ENCODE measurements around the gene FAAP100.

FAAP100 gene

DNA sequence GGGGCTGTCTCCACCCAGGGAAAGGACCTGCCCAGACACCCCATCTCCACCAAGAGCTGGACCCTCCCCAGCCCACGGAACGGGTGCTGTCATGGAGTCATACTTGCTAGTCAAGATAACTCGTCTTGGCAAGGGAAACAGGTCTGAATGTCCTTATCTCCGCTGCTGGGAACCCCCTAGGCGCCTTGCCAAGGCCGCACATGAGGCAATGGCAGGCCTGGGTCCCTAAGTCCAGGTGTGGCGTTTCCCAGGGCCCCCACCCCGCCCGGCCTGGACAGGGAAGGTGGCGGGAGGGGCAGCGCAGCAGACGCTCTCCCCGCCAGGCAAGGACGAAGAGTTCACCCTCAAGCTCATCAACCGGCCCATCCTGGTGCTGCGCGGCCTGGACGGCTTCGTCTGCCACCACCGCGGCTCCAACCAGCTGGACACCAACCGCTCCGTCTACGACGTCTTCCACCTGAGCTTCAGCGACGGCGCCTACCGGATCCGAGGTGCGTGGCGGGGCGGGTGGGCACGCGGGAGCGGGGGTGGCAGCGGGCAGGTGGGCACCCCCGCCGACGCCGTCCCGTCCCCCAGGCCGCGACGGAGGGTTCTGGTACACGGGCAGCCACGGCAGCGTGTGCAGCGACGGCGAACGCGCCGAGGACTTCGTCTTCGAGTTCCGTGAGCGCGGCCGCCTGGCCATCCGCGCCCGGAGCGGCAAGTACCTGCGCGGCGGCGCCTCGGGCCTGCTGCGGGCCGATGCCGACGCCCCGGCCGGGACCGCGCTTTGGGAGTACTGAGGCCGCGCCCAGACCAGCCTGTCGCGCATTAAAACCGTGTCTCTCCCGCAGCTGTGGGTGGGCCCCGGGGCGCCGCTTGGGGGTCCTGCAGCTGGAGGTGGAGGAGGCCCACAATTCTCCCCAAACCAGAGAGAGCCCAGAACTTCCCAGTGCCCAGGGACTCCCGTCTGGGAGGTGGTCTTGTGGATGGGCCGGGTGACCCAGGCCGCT, 15.6 kb downstream of the FAAP100 start:
- WGBS (ENCODE audit: insufficient coverage), result 6% methylated on average over 63 of the region's 89 CpGs
- no peak overlapping the region for H3K27ac ChIP-seq (ENCODE audit: insufficient read depth in 1 of 2, low read depth in 1 of 2, low read length in 2 of 2, poor library complexity in 1 of 2, severe bottlenecking in 2 of 2)
- peaks cover 0 to 53% (median 10%) of the 10 kb centered on the region in 5 experiments for H3K27me3 ChIP-seq (replicated peaks in 2 of 5; ENCODE audit: control insufficient read depth in 4 of 5, insufficient read depth in 5 of 5, low read length in 4 of 5)
- peaks cover 0 to 19% (median 9%) of the 10 kb centered on the region in 4 experiments for H3K4me1 ChIP-seq (ENCODE audit: control extremely low read depth in 1 of 4, control insufficient read depth in 4 of 4, insufficient read depth in 4 of 4, low read length in 3 of 4)
- POLR2A ChIA-PET, result no interaction called here
- H3K9me3 ChIP-seq (ENCODE audit: control extremely low read depth in 1 of 5, control insufficient read depth in 4 of 5, insufficient read depth in 2 of 5, low read depth in 1 of 5, low read length in 4 of 5), result peaks cover 0 to 2% (median 0%) of the 10 kb centered on the region in 5 experiments
- H3K36me3 ChIP-seq (ENCODE audit: control insufficient read depth in 4 of 4, insufficient read depth in 4 of 4, low read length in 3 of 4), result peaks cover 0 to 31% (median 21%) of the 10 kb centered on the region in 4 experiments
- CTCF ChIA-PET, result interaction anchor here (0.7 to 4.1 kb wide), 8 partner anchors 9 to 285 kb away, joined by 3 to 19 read pairs (median 3); partner anchors contain the start of gene FSCN2
- no peak overlapping the region for H3K4me3 ChIP-seq (ENCODE audit: control insufficient read depth in 1 of 7, extremely low read depth in 1 of 7, insufficient read depth in 4 of 7, low read depth in 2 of 7, low read length in 6 of 7)
- DNase-seq, result peak in 2 of 3 donors; percentile 56 to 61

- H3K27ac ChIP-seq (ENCODE audit: insufficient read depth in 1 of 2, low read depth in 1 of 2, low read length in 2 of 2, poor library complexity in 1 of 2, severe bottlenecking in 2 of 2), result no peak overlapping the region
- no peak for DNase-seq
- no peak overlapping the region for H3K4me3 ChIP-seq (ENCODE audit: control insufficient read depth in 1 of 7, extremely low read depth in 1 of 7, insufficient read depth in 4 of 7, low read depth in 2 of 7, low read length in 6 of 7)
- POLR2A ChIA-PET, result no interaction called here
- H3K9me3 ChIP-seq (ENCODE audit: control extremely low read depth in 1 of 5, control insufficient read depth in 4 of 5, insufficient read depth in 2 of 5, low read depth in 1 of 5, low read length in 4 of 5), result peaks cover 0 to 3% (median 0%) of the 10 kb centered on the region in 5 experiments
- peaks cover 0 to 22% (median 16%) of the 10 kb centered on the region in 4 experiments for H3K36me3 ChIP-seq (ENCODE audit: control insufficient read depth in 4 of 4, insufficient read depth in 4 of 4, low read length in 3 of 4)
- peaks cover 0 to 53% (median 10%) of the 10 kb centered on the region in 5 experiments for H3K27me3 ChIP-seq (replicated peaks in 2 of 5; ENCODE audit: control insufficient read depth in 4 of 5, insufficient read depth in 5 of 5, low read length in 4 of 5)
- WGBS (ENCODE audit: insufficient coverage), result 75% methylated on average over 8 of the region's 13 CpGs
- peaks cover 0 to 19% (median 9%) of the 10 kb centered on the region in 4 experiments for H3K4me1 ChIP-seq (ENCODE audit: control extremely low read depth in 1 of 4, control insufficient read depth in 4 of 4, insufficient read depth in 4 of 4, low read length in 3 of 4)
- CTCF ChIA-PET, result interaction anchor here (1.3 to 4.1 kb wide), 2 partner anchors 244 to 282 kb away, joined by 3 to 19 read pairs; no protein-coding TSS in a partner anchor
These were observed 16.5 kb downstream of the FAAP100 start for GRCh38 chr17:81535480-81536298.

GRCh38 chr17:81535007-81535328, 17.2 kb downstream of the FAAP100 start:
- Histone ChIP-seq H3K4me1 (ENCODE audit: control extremely low read depth in 1 of 4, control insufficient read depth in 4 of 4, insufficient read depth in 4 of 4, low read length in 3 of 4) (peaks cover 0 to 19% (median 9%) of the 10 kb centered on the region in 4 experiments), H3K36me3 (ENCODE audit: control insufficient read depth in 4 of 4, insufficient read depth in 4 of 4, low read length in 3 of 4) (peaks cover 0 to 15% (median 11%) of the 10 kb centered on the region in 4 experiments), H3K27ac (ENCODE audit: insufficient read depth in 1 of 2, low read depth in 1 of 2, low read length in 2 of 2, poor library complexity in 1 of 2, severe bottlenecking in 2 of 2) (no peak overlapping the region), H3K27me3 (replicated peaks in 2 of 5; ENCODE audit: control insufficient read depth in 4 of 5, insufficient read depth in 5 of 5, low read length in 4 of 5) (peaks cover 0 to 53% (median 10%) of the 10 kb centered on the region in 5 experiments), H3K9me3 (ENCODE audit: control extremely low read depth in 1 of 5, control insufficient read depth in 4 of 5, insufficient read depth in 2 of 5, low read depth in 1 of 5, low read length in 4 of 5) (peaks cover 0 to 3% (median 0%) of the 10 kb centered on the region in 5 experiments), H3K4me3 (ENCODE audit: control insufficient read depth in 1 of 7, extremely low read depth in 1 of 7, insufficient read depth in 4 of 7, low read depth in 2 of 7, low read length in 6 of 7) (no peak overlapping the region)
- DNase-seq, result no peak
- WGBS (ENCODE audit: insufficient coverage), result 45% methylated on average over 2 of the region's 5 CpGs
- CTCF ChIA-PET, result interaction anchor here (0.9 to 2.0 kb wide), 3 partner anchors 10 to 50 kb away, joined by 3 to 8 read pairs (median 5); no protein-coding TSS in a partner anchor
- POLR2A ChIA-PET, result no interaction called here

GRCh38 chr17:81534157-81535006, 17.8 kb downstream of the FAAP100 start:
- H3K4me1 ChIP-seq (ENCODE audit: control extremely low read depth in 1 of 4, control insufficient read depth in 4 of 4, insufficient read depth in 4 of 4, low read length in 3 of 4), result peaks cover 0 to 19% (median 9%) of the 10 kb centered on the region in 4 experiments
- 76% methylated on average over 2 of the region's 6 CpGs for WGBS (ENCODE audit: insufficient coverage)
- no peak for DNase-seq
- ChIA-PET POLR2A (no interaction called here), CTCF (interaction anchor here (0.9 to 2.0 kb wide), 7 partner anchors 11 to 281 kb away, joined by 3 to 8 read pairs (median 4); no protein-coding TSS in a partner anchor)
- peaks cover 0 to 12% (median 6%) of the 10 kb centered on the region in 4 experiments for H3K36me3 ChIP-seq (ENCODE audit: control insufficient read depth in 4 of 4, insufficient read depth in 4 of 4, low read length in 3 of 4)
- H3K27ac ChIP-seq (ENCODE audit: insufficient read depth in 1 of 2, low read depth in 1 of 2, low read length in 2 of 2, poor library complexity in 1 of 2, severe bottlenecking in 2 of 2), result no peak overlapping the region
- peaks cover 0 to 3% (median 0%) of the 10 kb centered on the region in 5 experiments for H3K9me3 ChIP-seq (ENCODE audit: control extremely low read depth in 1 of 5, control insufficient read depth in 4 of 5, insufficient read depth in 2 of 5, low read depth in 1 of 5, low read length in 4 of 5)
- peaks cover 0 to 53% (median 10%) of the 10 kb centered on the region in 5 experiments for H3K27me3 ChIP-seq (replicated peaks in 2 of 5; ENCODE audit: control insufficient read depth in 4 of 5, insufficient read depth in 5 of 5, low read length in 4 of 5)
- no peak overlapping the region for H3K4me3 ChIP-seq (ENCODE audit: control insufficient read depth in 1 of 7, extremely low read depth in 1 of 7, insufficient read depth in 4 of 7, low read depth in 2 of 7, low read length in 6 of 7)

GRCh38 chr17:81533339-81534141, 18.6 kb downstream of the FAAP100 start:
- WGBS (ENCODE audit: insufficient coverage), result 61% methylated on average over 21 of the region's 21 CpGs
- peaks cover 0 to 19% (median 9%) of the 10 kb centered on the region in 4 experiments for H3K4me1 ChIP-seq (ENCODE audit: control extremely low read depth in 1 of 4, control insufficient read depth in 4 of 4, insufficient read depth in 4 of 4, low read length in 3 of 4)
- POLR2A ChIA-PET, result no interaction called here
- H3K9me3 ChIP-seq (ENCODE audit: control extremely low read depth in 1 of 5, control insufficient read depth in 4 of 5, insufficient read depth in 2 of 5, low read depth in 1 of 5, low read length in 4 of 5), result peaks cover 0 to 3% (median 0%) of the 10 kb centered on the region in 5 experiments
- DNase-seq, result no peak
- H3K27me3 ChIP-seq (replicated peaks in 2 of 5; ENCODE audit: control insufficient read depth in 4 of 5, insufficient read depth in 5 of 5, low read length in 4 of 5), result peaks cover 0 to 59% (median 10%) of the 10 kb centered on the region in 5 experiments
- H3K27ac ChIP-seq (ENCODE audit: insufficient read depth in 1 of 2, low read depth in 1 of 2, low read length in 2 of 2, poor library complexity in 1 of 2, severe bottlenecking in 2 of 2), result no peak overlapping the region
- CTCF ChIA-PET, result interaction anchor here (1.0 to 2.0 kb wide), 6 partner anchors 11 to 281 kb away, joined by 3 to 8 read pairs (median 4); no protein-coding TSS in a partner anchor
- H3K36me3 ChIP-seq (ENCODE audit: control insufficient read depth in 4 of 4, insufficient read depth in 4 of 4, low read length in 3 of 4), result peaks cover 0 to 6% (median 2%) of the 10 kb centered on the region in 4 experiments
- H3K4me3 ChIP-seq (ENCODE audit: control insufficient read depth in 1 of 7, extremely low read depth in 1 of 7, insufficient read depth in 4 of 7, low read depth in 2 of 7, low read length in 6 of 7), result no peak overlapping the region
